Subcutaneous adipose tissue (tissue), 4 donors: ENCODE measurements around the gene RAB20. TPM values are rescaled to one million over a fixed set of nuclear protein-coding genes. Genes with fewer than 3 reads are reported as not detected.

Source experiments
- total RNA-seq, 4 donors: library from RNA; depleted of rRNA; stranded (reverse); fragments of >200 nt; gene quantifications; one replicate each; pipeline ENCODE4 v1.1.0, GENCODE V29; 2016
- TF ChIP-seq, protein P1 (sequence below): fragments of 450-650 bp; IDR thresholded peaks from one replicate; pipeline ENCODE4 v1.5.1; 2016; ENCODE audit warnings: low read depth, mild to moderate bottlenecking, control low read depth, antibody characterized with exemption, moderate library complexity

RAB20 gene
- total RNA-seq, 4 donors from 2014 or later: 26.6 to 78.5 (median 37.8) TPM

DNA sequence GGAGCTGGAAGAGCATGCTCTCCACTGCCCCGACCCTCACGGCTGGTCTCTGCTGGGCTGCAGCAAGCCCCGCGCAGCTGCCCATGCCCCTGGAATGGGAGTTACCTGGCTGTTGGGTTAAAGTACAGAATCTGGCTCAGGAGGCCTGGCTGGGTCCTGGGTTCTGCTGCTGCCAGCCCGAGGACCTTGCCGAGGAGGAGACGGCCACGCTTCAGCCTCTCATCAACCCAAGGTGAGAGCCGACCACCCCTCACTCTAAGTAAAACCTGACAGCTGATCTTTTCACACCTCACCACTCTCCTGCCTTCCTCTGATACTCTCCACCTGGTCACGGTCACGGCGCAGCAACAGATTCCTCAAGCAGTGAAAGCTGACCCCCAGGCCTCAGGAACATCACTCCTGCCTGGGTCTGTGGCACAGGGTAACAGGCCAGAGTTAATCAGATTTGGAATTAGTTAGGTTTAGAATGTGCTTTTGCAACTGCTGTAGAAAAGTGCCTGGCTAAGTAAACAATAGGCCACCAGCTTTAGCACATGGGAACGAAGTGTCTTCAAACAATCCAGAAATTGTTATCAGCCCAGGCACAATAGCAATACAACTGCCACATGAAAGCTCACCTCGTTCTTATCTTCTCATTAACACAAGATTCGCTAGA lies 20.5 kb downstream of the RAB20 start:
- TF ChIP-seq, protein P1, sequence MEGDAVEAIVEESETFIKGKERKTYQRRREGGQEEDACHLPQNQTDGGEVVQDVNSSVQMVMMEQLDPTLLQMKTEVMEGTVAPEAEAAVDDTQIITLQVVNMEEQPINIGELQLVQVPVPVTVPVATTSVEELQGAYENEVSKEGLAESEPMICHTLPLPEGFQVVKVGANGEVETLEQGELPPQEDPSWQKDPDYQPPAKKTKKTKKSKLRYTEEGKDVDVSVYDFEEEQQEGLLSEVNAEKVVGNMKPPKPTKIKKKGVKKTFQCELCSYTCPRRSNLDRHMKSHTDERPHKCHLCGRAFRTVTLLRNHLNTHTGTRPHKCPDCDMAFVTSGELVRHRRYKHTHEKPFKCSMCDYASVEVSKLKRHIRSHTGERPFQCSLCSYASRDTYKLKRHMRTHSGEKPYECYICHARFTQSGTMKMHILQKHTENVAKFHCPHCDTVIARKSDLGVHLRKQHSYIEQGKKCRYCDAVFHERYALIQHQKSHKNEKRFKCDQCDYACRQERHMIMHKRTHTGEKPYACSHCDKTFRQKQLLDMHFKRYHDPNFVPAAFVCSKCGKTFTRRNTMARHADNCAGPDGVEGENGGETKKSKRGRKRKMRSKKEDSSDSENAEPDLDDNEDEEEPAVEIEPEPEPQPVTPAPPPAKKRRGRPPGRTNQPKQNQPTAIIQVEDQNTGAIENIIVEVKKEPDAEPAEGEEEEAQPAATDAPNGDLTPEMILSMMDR: no peak

DNA sequence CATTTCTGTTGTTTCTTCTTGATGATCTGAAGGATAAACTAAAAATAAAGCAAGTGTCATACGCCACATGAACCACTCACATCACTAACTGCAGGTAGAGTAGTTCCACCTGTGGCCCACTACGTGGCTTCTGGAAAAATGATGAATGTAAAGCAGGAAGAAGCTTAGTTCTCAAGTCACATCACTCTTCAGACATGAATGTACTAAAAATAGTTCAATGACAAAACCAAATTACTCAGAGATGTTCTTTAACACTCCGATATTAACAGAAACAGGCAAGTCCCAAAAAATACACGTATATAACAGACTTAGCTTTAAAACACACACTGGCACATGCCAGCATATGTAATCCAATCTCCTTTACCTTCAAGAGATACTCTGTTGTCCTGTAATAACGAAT lies 21.6 kb downstream of the RAB20 start:
- TF ChIP-seq, protein P1: no peak

DNA sequence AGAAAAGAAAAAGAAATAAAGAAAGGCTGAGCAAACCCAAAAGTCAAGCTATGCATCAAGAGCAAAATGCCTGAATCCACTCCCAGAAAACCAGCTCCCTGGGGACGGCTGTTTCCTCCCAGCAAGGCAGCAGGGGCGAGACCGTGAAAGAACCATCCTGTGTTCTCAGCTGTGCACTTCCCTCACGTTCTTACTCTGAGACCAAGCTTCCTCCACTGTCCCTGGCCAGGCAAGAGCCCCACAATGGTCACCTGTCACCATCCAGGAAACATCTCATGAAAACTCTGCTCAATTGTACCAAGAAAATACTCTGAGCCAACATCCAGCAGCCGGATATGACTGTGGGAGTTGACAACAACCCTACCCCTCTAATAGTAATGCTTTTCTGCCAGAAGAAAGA lies 22.9 kb downstream of the RAB20 start:
- TF ChIP-seq, protein P1: no peak

DNA sequence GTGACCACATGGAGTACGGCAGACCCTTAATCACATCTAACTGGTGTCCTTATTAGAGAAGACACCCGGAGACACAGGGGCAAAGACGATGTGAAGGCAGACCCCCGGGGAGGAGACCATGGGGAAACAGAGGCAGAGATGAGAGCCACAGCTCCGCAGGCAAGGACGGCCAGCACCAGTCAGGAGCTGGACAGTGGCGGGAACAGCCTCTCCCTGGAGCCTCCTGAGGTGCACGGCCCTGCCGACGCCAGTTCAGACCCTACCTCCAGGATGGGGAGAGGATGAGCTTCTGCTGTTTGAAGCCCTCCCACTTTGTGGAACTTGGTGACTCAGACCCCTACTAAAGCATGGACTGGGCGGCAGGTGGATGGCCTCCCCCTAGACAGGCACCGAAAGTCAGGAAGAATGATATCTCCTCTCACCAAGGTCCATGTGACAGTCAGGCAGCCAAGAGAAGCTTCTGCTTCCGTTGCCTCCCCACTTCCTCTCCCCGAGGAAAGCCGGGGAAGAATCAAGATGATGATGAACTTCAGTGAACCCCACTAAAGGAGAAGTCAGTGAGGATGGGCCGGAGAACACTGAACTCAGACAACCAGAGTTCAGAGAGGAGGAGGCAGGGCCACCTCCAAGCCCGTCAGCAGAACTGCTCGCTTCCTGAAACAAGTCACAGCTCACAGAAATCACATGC lies 25.4 kb downstream of the RAB20 start:
- TF ChIP-seq, protein P1: no peak

DNA sequence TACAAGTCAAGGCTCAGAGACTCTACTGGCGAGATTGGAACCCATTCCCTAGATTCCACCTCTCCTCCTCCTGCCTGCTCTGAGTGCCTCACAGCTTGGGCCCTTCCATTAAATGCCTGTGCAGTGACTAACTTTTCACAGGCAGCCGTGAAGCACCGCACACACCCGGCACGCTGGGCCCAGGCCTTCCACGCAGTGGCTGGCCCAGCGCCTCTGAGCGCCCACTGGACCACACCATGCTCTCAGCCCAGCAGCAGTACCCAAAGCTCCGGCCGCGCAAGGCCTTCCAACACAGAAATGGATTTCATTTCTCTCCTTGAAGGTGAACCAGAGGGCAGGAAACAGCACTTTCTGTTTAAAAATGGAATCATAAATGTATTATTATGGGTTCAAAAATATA lies 26.0 kb downstream of the RAB20 start:
- TF ChIP-seq, protein P1: no peak

DNA sequence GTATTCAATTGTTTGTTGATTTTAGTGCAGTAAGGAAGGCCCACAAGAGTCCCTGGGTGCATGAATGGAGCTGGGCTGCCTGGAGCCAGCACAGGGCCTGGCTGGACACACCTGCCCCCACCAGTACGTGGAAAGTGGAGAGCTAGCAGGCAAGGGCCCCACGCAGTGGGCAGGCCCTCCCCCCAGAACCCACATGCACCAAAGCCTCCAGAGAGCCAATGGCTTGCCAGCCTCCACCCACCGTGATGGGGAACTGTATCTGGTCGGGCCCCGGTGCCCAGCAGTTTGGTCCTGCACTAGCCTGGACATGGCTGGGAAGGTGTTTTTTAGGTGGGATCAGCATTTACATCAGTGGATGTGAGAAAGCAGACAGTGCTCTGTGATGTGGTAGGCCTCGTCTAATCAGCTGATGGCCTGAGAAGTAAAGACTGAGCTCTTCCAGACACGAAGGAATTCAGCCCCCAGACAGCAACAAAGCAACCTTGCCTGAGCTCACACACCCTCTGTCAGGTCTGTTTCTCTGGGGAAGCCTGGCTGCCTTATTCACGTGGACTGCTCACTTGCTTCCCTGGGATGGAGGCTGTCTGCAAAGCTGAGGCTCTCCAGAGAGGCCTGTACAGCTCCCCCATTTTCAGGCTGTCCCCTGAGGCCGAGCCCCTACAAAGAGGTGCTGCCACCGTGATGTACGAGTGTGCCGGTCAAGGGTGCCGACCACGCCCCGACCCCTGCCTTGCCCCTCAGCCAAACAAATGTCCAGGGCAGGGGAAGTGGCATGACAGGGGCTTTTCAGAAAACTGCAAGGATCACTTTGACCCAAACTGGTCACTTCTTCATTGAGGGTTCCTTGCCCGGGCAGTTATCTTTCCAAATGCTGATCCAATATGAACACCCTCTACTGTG lies 27.5 kb downstream of the RAB20 start:
- TF ChIP-seq, protein P1: no peak

DNA sequence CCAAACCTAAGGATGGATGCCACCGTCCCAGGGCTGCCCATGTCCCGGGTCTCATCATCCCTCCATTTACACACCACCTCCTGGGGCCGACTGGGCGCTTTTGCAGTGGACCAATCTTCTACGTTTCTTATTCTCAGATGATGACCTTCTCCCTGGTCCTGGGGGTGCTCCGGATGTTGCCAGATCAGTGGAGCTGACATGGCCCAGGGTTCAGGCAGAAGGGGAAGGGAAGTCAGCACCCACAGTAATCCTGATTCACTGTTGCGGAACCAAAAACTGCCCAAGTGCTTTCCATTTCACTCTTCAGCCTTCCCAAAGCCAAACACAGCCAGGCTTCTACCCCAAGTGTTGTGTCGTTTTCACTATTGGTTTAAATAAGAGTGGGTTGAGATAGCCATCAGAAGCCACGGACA lies 29.8 kb downstream of the RAB20 start:
- TF ChIP-seq, protein P1: no peak
